ENCODE results near the gene ADCY10. TPM values are rescaled to one million over a fixed set of nuclear protein-coding genes. Genes with fewer than 3 reads are reported as not detected.

ADCY10 gene
- total RNA-seq, 1 experiment from 2014 or later, result 0.10 TPM

DNA sequence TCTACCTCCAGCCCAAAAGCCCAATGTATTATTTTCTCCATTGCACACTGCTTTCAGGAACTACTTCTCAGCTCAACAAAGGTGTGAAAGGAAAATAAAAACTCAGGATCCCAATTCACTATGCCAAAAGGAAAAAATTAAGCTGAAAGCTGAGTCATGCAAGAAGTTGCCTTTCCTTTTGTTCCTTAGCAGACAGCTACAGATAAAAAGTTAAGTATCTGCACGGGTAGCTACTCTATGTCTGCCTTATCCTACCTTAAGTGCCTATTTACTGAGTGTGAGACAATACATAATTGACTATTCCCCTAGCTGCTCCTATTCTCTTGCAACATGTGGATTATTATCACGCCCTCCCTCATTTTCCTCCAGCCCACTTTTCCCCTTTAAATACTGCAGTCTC is 84.1 kb downstream of the ADCY10 start:
- no TSS peak for BruUV-seq (replicated peaks)
- CTCF ChIA-PET, result no interaction called here
- intact Hi-C loops (cut with micrococcal nuclease; ENCODE audit: unreplicated experiment), result no loop called here

DNA sequence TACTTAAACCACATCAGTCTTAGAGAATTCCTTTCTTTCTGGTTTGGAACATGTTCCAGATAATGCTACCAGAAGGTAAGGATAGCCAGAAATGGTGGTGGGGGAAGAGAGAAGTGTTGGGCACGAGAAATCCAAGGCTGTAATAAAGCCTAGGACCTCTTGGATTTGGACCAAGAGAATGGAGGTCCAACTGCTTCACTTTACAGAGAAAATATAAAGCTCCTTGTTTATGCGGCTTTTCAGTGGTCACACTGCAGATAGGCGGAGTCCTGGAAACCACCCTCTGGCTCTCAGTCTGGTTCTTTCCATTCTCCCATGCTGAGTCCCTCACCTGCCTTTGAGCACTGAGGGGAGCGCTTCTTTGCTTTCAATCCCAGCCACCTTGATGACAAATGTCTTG is 87.8 kb downstream of the ADCY10 start:
- DNase-seq (ENCODE audit: low read depth, low spot score), result no peak
- no TSS peak for BruUV-seq (replicated peaks)
- H3K9me3 ChIP-seq (ENCODE audit: control insufficient read depth, insufficient read depth, low read depth, low read length), result no peaks in the 10 kb centered on the region
- no peak overlapping the region for H3K4me3 ChIP-seq (ENCODE audit: low read depth in 2 of 2, low read length in 2 of 2)
- no peak overlapping the region for H3K27ac ChIP-seq (ENCODE audit: low read length)
- intact Hi-C loops (cut with micrococcal nuclease; ENCODE audit: unreplicated experiment) (no loop called here), in situ Hi-C loops (cut with HindIII; ENCODE audit: low pct_unique_long_range_greater_than_20kb, low sequenced_read_pairs) (no loop called here)
- POLR2A ChIA-PET, result no interaction called here
- peaks cover 4% of the 10 kb centered on the region; the same call in 1 of the 2 replicates for H3K4me1 ChIP-seq (ENCODE audit: control insufficient read depth, insufficient read depth, low read length)
- no peak for ATAC-seq
- H3K36me3 ChIP-seq (ENCODE audit: control insufficient read depth, insufficient read depth, low read length), result no peaks in the 10 kb centered on the region
- CTCF ChIA-PET, result interaction anchor here (0.5 kb wide), 1 partner anchor 22 kb away, joined by 3 read pairs; no protein-coding TSS in a partner anchor
- no peaks in the 10 kb centered on the region for H3K27me3 ChIP-seq (ENCODE audit: control insufficient read depth, insufficient read depth, low read length)
- TF ChIP-seq POLR2AphosphoS5 (IDR thresholded peaks at IDR 0.05; ENCODE audit: low read depth, low read length) (no peak), TCF7L2 (IDR thresholded peaks at IDR 0.05; ENCODE audit: low read depth, low read length) (no peak), SIN3A (IDR thresholded peaks at IDR 0.05; ENCODE audit: borderline replicate concordance, insufficient read depth, low read depth, low read length) (no peak)
- TF ChIP-seq, protein P1, sequence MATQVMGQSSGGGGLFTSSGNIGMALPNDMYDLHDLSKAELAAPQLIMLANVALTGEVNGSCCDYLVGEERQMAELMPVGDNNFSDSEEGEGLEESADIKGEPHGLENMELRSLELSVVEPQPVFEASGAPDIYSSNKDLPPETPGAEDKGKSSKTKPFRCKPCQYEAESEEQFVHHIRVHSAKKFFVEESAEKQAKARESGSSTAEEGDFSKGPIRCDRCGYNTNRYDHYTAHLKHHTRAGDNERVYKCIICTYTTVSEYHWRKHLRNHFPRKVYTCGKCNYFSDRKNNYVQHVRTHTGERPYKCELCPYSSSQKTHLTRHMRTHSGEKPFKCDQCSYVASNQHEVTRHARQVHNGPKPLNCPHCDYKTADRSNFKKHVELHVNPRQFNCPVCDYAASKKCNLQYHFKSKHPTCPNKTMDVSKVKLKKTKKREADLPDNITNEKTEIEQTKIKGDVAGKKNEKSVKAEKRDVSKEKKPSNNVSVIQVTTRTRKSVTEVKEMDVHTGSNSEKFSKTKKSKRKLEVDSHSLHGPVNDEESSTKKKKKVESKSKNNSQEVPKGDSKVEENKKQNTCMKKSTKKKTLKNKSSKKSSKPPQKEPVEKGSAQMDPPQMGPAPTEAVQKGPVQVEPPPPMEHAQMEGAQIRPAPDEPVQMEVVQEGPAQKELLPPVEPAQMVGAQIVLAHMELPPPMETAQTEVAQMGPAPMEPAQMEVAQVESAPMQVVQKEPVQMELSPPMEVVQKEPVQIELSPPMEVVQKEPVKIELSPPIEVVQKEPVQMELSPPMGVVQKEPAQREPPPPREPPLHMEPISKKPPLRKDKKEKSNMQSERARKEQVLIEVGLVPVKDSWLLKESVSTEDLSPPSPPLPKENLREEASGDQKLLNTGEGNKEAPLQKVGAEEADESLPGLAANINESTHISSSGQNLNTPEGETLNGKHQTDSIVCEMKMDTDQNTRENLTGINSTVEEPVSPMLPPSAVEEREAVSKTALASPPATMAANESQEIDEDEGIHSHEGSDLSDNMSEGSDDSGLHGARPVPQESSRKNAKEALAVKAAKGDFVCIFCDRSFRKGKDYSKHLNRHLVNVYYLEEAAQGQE (IDR thresholded peaks at IDR 0.05; ENCODE audit: insufficient read depth in 1 of 2, low read depth in 2 of 2, low read length in 1 of 2), result no peak
- TF ChIP-seq, protein P2, sequence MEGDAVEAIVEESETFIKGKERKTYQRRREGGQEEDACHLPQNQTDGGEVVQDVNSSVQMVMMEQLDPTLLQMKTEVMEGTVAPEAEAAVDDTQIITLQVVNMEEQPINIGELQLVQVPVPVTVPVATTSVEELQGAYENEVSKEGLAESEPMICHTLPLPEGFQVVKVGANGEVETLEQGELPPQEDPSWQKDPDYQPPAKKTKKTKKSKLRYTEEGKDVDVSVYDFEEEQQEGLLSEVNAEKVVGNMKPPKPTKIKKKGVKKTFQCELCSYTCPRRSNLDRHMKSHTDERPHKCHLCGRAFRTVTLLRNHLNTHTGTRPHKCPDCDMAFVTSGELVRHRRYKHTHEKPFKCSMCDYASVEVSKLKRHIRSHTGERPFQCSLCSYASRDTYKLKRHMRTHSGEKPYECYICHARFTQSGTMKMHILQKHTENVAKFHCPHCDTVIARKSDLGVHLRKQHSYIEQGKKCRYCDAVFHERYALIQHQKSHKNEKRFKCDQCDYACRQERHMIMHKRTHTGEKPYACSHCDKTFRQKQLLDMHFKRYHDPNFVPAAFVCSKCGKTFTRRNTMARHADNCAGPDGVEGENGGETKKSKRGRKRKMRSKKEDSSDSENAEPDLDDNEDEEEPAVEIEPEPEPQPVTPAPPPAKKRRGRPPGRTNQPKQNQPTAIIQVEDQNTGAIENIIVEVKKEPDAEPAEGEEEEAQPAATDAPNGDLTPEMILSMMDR (IDR thresholded peaks at IDR 0.05), result no peak

More for the DNA sequence above, 84.1 kb downstream of the ADCY10 start:
- DNase-seq (ENCODE audit: low read depth, low spot score) (no peak), ATAC-seq (no peak)
- POLR2A ChIA-PET, result no interaction called here
- Histone ChIP-seq H3K36me3 (ENCODE audit: control insufficient read depth, insufficient read depth, low read length) (no peaks in the 10 kb centered on the region), H3K4me3 (ENCODE audit: low read depth in 2 of 2, low read length in 2 of 2) (no peak overlapping the region), H3K4me1 (ENCODE audit: control insufficient read depth, insufficient read depth, low read length) (no peaks in the 10 kb centered on the region), H3K9me3 (ENCODE audit: control insufficient read depth, insufficient read depth, low read depth, low read length) (no peaks in the 10 kb centered on the region), H3K27me3 (ENCODE audit: control insufficient read depth, insufficient read depth, low read length) (no peaks in the 10 kb centered on the region), H3K27ac (ENCODE audit: low read length) (no peak overlapping the region)
- in situ Hi-C loops (cut with HindIII; ENCODE audit: low pct_unique_long_range_greater_than_20kb, low sequenced_read_pairs), result no loop called here
- TF ChIP-seq, protein P1 (IDR thresholded peaks at IDR 0.05; ENCODE audit: insufficient read depth in 1 of 2, low read depth in 2 of 2, low read length in 1 of 2), result no peak
- TF ChIP-seq, protein P2 (IDR thresholded peaks at IDR 0.05), result no peak
